Measurements from ENCODE around the gene EREG.
A peak's percentile ranks its signal among the peaks of the same experiment; 100 is the strongest.

The EREG gene, protein sequence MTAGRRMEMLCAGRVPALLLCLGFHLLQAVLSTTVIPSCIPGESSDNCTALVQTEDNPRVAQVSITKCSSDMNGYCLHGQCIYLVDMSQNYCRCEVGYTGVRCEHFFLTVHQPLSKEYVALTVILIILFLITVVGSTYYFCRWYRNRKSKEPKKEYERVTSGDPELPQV

DNA sequence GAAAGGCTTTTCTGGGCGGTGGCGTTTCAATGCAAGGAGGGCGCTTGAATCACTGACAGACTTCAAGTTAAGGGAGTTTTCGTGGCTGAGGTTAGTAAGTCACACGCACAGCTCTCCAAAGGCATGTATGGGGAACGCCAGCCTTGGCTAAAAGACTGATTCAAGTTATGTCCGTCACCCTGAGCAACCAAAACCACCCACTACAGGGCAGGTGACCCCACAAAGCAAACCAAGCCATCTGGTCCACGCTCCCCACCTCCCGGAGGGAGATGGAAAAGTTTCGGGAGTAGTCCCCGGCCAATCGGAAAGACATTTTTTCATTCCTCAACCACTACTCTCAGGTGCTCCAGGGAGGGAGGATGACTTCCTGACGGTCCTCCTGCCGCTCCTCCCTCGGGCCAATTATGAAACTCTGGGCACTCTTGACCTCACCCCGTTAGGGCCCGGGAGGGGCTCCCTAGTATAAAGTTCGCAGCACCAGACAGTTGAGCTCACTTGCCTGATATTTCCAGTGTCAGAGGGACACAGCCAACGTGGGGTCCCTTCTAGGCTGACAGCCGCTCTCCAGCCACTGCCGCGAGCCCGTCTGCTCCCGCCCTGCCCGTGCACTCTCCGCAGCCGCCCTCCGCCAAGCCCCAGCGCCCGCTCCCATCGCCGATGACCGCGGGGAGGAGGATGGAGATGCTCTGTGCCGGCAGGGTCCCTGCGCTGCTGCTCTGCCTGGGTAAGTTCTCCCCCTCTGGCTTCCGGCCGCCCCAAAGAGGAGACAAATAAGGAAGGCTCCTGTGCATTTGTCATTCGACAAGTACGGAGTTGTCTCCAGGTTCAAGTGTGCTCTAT, at the start of gene EREG:
Gene EREG, plus strand, starts transcription at position 494 of the 840 bp plus-strand sequence. Its CDS starts 164 bp downstream, at position 658.
- no peak for TF ChIP-seq GATA1 (IDR thresholded peaks at IDR 0.05; ENCODE audit: low read depth, low read length)
- TF ChIP-seq POLR2A (IDR thresholded peaks at IDR 0.05; ENCODE audit: low read length), result peak; percentile 45
- peak; percentile 39 to 40 for DNase-seq

DNA sequence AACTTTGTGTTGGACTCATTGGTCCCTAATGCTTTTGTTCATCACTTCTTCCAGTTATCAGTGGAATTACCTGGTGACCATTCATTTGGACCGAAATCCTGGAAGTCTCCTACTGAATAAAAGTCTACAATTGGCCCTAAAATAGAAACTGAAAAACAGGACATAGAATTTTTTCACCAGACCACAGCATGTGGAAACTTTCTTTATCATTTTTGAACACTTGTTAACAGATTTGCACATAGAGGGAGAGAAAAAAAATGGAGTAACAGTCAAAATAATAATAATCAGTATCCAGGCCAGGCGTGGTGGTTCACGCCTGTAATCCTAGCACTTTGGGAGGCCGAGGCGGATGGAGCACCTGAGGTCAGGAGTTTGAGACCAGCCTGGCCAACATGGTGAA, 49.6 kb upstream of the EREG start:
- TF ChIP-seq GATA1 (IDR thresholded peaks at IDR 0.05; ENCODE audit: low read depth, low read length), result no peak
- DNase-seq, result no peak

DNA sequence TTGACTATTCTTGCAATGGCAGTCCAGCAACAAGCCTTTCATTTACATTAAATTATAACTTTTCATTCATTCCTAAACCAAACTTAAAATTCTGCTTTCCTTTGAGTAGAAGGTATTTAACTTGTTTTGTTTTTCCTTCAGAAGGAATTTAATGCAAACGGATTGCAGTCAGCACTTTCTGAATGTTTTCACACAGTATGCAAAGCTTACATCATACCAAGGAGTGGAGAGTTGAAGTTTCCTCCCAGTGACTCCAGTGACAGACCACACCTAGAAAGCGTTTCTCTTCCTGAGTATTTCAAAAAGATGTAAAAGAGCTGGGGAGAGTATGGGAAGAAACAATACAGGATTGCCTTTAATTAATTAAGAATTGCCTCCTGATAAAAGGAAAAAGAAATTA, 48.5 kb upstream of the EREG start:
- TF ChIP-seq GATA1 (IDR thresholded peaks at IDR 0.05; ENCODE audit: low read depth, low read length) (no peak), POLR2A (IDR thresholded peaks at IDR 0.05; ENCODE audit: low read length) (no peak)
- DNase-seq, result peak in 1 of 2 experiments; percentile 61

DNA sequence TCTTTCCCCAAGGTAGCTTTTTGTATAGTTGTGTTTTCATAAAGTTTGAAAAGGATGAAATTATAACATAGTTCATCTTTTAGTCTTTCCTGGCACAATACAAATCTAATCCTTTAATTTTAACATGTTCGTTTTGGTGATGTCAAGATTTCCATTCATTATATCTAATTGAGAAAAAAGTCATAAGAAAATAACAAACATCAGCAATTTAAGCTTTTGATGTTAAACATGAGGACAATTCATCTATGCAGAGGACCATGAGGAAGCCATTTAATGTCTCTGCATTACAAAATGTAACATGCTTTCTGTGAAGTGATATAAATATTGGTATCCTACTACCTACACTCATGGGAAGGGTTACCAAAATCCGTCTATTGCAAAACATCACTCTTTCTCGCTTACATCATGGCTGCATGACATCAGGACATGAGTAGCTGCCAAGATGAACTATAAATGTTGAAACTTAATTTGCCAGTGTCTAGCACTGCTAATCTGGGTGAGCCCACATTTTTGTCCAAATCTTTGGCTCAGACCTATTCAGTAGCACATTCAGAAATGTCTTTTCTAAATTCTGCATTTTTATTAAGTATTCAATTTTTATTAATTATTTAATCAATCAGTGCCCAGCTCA, 47.2 kb upstream of the EREG start:
- peak in 1 of 2 experiments; percentile 66 for DNase-seq
- TF ChIP-seq POLR2A (IDR thresholded peaks at IDR 0.05; ENCODE audit: low read length) (no peak), GATA1 (IDR thresholded peaks at IDR 0.05; ENCODE audit: low read depth, low read length) (no peak)

DNA sequence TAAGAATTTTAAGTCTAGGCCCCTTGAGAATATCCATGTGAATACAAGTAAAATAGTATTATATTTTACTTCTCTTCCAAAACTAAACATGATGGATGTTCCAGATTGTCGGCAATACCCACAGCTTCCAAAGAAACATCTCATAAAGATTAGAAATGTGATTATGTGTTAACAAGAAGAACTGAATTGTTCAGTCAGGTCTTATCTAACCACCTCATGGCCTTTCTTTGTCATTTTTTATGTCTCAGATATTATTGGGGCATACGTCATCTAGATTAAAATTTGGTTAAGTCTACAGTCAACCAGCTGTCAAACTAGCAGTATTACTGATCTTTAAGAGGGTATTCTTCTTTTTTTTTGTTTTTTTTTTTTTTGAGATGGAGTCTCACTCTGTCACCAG, 46.7 kb upstream of the EREG start:
- DNase-seq, result no peak
- TF ChIP-seq GATA1 (IDR thresholded peaks at IDR 0.05; ENCODE audit: low read depth, low read length) (no peak), POLR2A (IDR thresholded peaks at IDR 0.05; ENCODE audit: low read length) (no peak)

DNA sequence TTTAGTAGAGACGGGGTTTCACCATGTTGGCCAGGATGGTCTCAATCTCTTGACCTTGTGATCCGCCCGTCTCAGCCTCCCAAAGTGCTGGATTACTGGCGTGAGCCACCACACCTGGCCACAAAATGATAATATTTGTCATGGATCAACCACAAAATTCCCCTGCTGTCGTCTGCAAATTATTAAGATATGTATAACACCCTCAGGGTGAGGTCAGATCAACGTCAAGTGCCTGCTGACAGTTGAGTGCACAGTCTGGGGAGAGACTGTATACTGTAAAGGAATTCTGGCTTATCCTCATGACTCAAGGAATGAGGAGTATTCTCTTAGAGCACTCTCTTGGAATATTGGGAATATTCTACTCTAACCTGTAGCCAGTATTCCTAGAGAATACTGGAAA, 45.5 kb upstream of the EREG start:
- no peak for TF ChIP-seq POLR2A (IDR thresholded peaks at IDR 0.05; ENCODE audit: low read length)
- TF ChIP-seq GATA1 (IDR thresholded peaks at IDR 0.05; ENCODE audit: low read depth, low read length), result no peak
- DNase-seq, result no peak

DNA sequence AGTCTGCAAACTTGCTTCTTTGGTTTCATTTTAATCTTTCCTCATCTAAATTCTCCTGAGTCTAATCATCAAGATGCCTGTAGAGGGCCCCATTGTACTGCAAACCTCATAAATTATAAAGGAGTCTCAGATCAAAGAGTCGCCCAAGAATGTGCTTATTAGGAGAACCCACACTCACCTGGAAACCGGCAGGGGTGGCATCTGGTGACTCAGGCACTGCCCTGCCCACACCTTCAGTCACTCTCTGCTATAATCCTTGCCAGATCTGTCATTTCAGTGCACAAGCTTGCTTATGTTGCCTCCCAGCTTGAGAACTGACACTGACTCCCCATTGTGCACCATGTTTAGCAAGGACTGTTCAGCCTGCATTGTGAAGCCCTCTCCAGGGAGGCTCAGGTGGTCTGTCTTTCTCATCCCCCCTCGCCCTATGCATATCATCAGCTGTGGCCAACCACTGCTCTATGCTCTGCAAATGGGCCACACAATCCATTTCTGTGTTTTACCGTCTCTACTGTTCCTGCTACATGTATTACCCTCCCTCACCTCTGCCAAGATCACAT, 44.3 kb upstream of the EREG start:
- DNase-seq, result peak; percentile 60 to 67

DNA sequence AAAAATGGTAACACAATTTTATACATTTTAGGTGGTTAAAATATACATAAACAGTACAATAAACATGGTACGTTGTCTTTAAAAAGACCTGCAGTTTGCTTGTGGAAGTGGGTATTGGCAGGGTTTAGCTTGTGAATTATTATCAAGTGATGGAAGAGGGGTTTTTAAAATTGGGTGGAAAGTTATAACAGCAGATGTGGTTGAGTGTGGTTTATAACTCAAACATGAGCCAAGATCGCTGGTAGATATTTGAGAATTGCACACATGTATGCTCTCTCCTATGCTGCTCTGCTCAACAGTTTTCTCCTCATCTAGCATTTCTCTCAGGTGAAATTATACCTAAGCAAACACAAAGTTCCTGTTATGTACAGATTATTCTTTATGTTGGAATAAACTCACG, 42.6 kb upstream of the EREG start:
- no peak for TF ChIP-seq GATA1 (IDR thresholded peaks at IDR 0.05; ENCODE audit: low read depth, low read length)
- no peak for TF ChIP-seq POLR2A (IDR thresholded peaks at IDR 0.05; ENCODE audit: low read length)
- no peak for DNase-seq

More for the DNA sequence above, 44.3 kb upstream of the EREG start:
- no peak for TF ChIP-seq GATA1 (IDR thresholded peaks at IDR 0.05; ENCODE audit: low read depth, low read length)
- no peak for TF ChIP-seq POLR2A (IDR thresholded peaks at IDR 0.05; ENCODE audit: low read length)

DNA sequence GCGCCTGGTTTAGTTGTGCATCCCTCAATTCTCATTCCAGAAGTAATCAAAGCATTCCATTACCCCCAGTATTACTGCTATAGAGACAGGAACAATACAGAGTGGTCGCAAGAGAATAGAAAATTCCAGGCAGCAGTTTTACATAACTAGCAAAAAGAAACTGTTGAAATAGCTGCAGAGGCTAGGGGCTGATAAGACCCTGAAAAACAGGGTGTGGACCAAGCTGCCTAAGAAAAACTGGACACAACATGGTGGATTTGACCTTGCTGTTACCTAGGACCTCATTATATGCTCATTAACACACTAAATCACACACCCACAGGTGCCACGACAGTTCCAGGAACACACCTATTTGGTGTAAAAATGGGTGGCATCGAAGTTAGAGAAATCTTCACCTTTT, 41.3 kb upstream of the EREG start:
- TF ChIP-seq POLR2A (IDR thresholded peaks at IDR 0.05; ENCODE audit: low read length) (no peak), GATA1 (IDR thresholded peaks at IDR 0.05; ENCODE audit: low read depth, low read length) (no peak)
- peak in 1 of 2 experiments; percentile 7 for DNase-seq

DNA sequence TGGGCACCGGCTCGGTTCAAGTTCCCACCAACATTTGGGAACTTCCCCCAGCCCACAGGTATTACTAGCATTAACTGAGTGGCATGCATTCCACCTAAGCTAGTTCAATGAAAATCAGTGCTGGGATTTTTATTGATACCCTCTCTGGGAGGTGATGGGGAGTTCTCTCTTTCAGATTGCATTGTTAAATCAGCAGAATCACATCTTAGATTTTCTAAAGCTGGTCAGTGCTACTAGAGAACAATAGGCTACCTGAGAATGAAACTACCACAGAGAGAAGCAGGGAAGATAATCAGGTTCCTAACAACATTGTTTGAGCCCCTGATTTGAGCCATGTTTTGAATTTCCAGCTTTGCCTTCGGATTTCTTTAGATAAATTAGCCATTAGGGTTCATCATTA, 40.7 kb upstream of the EREG start:
- no peak for DNase-seq
- TF ChIP-seq POLR2A (IDR thresholded peaks at IDR 0.05; ENCODE audit: low read length), result no peak
- TF ChIP-seq GATA1 (IDR thresholded peaks at IDR 0.05; ENCODE audit: low read depth, low read length), result no peak

DNA sequence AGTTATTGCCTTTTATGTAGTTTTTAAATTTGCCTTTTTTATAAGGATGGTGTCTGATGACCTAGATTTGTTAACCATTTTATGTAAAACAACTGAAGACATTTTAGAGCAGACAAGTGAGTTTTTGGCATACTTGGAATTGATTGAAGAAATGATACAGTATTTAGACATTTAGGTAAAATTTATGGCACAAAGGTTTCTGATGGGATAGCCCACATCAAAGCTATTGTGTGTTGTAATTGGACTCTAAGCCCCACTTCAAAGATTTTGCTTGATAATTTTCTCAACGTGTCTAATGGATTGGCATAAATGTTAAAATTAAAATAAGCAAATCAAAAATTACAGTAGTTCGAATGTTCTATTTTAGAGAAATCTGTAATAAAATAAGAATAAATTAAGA, 39.1 kb upstream of the EREG start:
- no peak for TF ChIP-seq POLR2A (IDR thresholded peaks at IDR 0.05; ENCODE audit: low read length)
- no peak for DNase-seq

DNA sequence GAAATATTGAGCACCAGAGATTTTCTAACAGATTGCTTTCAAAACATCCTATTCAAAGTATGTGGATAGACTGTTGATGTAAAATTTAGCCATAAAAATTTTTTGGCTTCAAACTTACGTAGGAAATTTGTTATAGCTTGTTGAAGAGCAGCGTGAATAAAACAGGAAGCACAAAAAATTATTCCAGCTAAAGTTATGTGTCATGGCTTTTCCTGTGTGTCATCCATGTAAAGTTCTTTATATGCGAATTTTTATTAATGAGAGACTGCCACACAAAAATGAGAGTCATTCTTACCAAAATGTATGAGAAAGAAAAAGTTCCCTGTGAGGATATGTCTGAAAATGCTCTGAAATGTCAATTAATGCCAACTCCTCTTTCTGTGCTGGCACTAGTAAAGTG, 37.2 kb upstream of the EREG start:
- no peak for DNase-seq
- no peak for TF ChIP-seq GATA1 (IDR thresholded peaks at IDR 0.05; ENCODE audit: low read depth, low read length)
- TF ChIP-seq POLR2A (IDR thresholded peaks at IDR 0.05; ENCODE audit: low read length), result no peak

DNA sequence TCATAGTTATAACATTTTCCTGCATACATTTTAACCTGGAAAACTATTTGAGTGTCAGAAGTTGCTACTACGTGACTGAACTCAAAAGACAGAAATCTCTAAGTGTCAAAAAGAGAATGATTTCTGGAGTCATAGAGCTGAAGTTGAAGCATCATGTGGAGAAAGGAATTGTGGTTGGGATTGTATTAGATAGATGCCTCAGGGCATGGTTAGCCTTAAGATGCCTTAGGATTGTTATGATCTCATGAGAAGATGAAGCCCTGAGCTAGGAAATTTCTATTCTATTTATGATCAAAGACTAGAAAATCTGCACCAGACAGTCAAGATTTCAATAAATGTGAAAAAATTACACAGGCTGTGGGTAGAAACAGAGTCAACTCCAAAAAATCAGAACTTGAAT, 36.4 kb upstream of the EREG start:
- TF ChIP-seq GATA1 (IDR thresholded peaks at IDR 0.05; ENCODE audit: low read depth, low read length) (no peak), POLR2A (IDR thresholded peaks at IDR 0.05; ENCODE audit: low read length) (no peak)
- DNase-seq, result no peak

DNA sequence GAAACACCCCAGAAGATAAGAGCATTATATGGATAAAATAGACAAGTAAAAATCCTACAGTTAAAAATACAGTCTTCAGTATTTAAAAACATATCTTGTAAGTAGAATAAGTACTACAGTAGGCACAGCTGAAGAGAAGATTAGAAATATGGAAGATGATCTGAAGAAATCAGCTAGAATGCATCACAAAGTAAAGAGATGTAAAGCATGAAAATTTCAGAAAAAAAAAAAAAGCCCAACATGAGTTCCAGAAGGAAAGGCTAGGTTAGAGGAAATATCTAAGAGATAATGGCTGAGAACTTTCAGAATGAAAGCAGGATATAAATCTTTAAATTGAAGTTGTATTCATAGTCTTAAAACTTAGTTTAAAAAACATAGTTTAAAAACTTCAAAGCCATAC, 35.6 kb upstream of the EREG start:
- no peak for DNase-seq
- TF ChIP-seq GATA1 (IDR thresholded peaks at IDR 0.05; ENCODE audit: low read depth, low read length) (no peak), POLR2A (IDR thresholded peaks at IDR 0.05; ENCODE audit: low read length) (no peak)
